Measurements from ENCODE around the gene C1QB. TPM values are rescaled to one million over a fixed set of nuclear protein-coding genes. Genes with fewer than 3 reads are reported as not detected.

The C1QB gene
- total RNA-seq, 1 donor from 2014 or later: 531 TPM

DNA sequence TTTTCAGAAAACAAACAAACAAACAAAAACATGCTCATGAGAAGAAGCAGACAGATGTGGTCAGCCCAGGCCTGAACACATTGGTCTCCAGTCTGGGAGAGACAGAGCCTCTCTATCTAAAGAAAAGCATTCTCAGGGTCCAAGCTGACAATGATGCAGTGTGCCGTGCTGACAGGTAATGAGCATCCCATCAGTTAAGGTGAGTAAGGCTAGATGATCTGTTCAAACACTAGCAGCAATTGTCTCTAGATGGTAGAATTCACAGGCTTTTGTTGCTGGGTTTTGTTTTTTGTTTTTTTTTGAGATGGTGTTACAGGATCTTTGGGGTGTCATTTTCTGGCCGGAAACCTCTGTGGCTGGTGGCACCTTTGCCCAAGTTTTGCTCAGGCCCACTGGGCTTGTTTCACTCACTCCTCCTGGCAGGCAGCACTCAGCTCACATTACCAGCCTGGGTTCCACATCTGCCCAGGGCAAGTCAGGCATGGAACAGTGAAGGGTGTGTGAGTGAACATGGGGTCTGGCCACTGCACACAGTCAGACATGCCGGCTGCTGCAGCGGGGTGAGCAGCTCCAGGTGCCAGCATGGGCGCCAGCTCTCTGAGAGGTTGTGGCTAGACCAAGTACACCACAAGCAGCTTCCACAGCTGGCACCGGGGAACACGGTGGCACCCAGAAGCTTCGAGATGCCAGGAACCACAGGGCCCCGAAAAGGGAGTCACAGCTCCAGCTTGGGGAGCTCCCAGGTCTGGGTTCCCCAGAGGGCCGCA is 19.2 kb upstream of the C1QB start:
- DNase-seq (ENCODE audit: low spot score): no peak

DNA sequence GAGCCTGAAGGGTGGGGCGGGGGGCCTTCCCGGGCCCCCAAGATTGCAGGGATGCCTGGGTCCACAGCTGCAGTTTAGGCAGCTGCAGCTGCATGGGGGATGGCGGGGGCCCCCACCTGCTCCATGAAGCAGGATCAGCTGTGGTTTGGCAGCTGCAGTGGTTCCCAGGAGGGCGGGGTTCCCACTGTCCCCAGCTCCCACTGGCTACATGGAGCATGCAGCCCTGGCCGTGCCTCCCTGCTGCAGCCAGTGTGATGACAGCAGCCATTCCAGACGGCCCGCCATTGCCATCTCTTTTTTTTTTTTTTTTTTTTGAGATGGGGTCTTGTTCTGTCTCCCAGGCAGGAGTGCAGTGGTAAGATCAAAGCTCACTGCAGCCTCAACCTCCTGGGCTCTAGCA is 17.6 kb upstream of the C1QB start:
- no peak for DNase-seq (ENCODE audit: low spot score)

DNA sequence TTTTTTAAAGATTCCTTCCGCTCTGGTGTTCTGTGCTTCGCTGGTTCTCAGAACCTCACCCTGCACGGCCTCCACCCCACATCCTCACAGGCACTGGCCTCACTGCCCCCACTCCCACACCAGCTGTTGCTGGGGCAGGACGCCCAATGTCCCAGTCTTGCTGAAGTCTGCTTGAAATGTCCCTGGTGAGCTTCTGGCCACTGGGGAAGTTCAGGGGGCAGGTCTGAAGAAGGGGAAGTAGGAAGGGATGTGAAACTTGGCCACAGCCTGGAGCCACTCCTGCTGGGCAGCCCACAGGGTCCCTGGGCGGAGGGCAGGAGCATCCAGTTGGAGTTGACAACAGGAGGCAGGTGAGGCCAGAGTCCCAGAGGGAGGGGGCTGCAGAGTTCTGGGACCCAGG is 16.7 kb upstream of the C1QB start, which contains the start of gene C1QA:
Gene C1QA, plus strand, starts transcription at position 276 of the 400 bp plus-strand sequence. CDS start 989 bp downstream, outside the sequence.
- DNase-seq (ENCODE audit: low spot score): no peak

DNA sequence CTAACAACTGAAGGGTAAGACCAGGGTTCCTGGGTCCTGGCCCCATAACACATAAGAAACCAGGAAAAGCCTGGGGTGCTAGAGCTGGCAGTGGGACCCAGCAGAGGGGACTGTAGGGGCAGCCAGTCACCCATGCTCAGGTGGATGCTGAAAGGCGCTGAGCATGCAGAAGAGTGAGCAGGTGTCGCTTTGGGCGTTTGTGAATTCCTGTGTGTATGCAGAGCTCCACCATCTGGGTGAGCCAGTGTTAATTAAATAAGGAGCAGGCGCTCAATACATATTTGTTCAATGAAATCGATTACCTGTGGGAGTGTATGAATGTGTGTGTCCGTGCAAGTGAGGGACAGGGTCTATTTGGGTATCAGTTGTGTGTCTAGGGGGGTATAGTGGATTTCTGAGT is 16.1 kb upstream of the C1QB start:
- no peak for DNase-seq (ENCODE audit: low spot score)

DNA sequence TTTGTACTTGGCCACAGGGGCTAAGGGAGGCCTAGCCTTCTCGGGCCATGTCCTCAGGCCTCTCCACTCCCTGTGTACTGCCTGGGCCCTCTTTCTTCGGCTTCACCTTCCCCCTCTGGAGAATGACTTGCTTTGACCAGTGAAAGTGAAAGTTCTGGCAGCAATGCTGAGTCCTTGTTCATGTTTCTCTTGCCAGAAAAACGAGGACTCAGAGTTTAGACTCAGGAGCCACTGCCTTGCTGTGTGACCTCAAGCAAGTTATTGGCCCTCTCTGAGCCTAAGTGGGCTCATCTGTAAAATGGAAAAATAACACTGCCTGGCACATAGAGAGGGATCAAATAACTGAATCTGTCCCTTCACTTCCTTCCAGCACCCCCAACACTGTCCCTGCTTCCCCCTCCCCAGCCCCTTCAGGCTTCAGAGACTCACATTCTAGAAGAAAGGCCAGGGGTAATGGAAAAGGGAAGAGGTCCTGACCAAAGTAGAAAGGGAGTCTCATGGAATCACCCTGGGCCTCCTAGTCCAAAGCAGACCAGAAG is 15.1 kb upstream of the C1QB start:
- DNase-seq (ENCODE audit: low spot score): no peak

DNA sequence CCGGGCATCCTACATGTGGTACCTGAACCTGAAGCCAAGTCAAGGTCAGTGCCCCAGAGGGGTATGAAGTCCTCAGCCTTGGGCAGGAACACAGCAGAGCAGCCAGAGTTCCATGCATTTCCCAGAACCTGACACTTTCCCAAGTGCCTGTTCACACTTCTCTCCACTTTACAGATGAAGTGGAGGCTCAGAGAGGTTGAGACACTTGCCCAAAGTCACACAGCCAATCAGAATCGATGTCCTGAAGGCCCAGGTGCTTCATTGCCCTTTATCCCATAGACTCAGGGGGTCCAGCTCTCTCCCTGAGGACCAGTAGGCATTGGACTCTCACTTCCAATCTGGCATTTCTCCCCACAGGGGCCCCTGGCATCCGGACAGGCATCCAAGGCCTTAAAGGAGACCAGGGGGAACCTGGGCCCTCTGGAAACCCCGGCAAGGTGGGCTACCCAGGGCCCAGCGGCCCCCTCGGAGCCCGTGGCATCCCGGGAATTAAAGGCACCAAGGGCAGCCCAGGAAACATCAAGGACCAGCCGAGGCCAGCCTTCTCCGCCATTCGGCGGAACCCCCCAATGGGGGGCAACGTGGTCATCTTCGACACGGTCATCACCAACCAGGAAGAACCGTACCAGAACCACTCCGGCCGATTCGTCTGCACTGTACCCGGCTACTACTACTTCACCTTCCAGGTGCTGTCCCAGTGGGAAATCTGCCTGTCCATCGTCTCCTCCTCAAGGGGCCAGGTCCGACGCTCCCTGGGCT is 14.4 kb upstream of the C1QB start:
- no peak for DNase-seq (ENCODE audit: low spot score)

DNA sequence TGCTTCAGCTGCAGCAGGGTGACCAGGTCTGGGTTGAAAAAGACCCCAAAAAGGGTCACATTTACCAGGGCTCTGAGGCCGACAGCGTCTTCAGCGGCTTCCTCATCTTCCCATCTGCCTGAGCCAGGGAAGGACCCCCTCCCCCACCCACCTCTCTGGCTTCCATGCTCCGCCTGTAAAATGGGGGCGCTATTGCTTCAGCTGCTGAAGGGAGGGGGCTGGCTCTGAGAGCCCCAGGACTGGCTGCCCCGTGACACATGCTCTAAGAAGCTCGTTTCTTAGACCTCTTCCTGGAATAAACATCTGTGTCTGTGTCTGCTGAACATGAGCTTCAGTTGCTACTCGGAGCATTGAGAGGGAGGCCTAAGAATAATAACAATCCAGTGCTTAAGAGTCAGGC is 13.8 kb upstream of the C1QB start:
- no peak for DNase-seq (ENCODE audit: low spot score)

DNA sequence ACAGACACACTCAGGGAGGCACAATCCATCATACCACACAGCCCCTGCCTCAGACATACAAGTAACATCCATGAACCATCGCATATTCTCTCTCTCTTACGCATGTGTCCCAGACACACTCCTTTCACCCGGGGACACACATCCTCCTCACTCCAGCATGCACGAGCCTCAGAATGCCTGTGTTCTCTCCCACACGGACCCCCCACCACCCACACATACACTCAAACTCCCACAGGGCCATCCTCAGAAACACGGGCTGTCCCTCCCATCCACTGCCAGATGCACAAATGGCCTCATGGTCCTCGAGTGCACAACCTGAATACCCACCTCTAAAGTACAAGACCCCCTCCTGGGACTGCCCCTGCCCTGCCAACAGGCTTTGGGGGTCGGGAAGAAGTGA is 11.8 kb upstream of the C1QB start:
- DNase-seq (ENCODE audit: low spot score): no peak

DNA sequence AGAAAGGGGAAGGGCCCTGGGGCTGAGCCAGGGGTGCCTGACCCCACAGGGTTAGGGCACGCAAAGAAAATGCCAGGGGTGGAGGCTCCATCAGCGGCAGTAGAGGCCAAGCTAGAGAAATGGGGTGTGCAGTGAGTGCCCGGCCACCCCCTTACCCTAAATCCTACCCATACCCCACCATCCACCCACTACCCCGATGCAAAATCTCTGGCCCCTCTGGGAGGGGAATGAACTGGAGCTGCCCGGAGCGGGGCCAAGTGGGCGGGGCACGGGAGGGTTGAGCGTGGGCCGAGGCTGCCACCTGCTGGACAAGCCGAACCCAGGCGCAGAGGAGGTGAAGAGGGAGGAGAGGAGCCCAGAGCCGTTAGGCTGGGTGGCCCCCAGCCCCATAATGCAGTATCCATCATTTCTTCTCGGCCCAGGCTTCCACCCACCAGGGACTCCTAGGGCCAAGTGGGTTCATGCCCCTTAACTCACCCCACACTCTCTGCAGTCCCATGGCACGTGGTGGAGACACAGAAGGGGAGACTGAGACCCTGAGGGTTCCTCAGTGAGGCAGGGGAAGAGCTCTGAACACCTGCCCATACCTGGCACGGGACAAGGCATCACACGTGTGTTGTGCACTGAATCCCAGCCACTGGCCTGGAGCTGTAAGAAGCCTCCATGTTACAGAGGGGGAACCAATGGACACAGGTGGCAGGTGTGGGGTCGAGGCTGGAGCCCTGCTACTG is 11.0 kb upstream of the C1QB start:
- DNase-seq (ENCODE audit: low spot score): peak; percentile 94

DNA sequence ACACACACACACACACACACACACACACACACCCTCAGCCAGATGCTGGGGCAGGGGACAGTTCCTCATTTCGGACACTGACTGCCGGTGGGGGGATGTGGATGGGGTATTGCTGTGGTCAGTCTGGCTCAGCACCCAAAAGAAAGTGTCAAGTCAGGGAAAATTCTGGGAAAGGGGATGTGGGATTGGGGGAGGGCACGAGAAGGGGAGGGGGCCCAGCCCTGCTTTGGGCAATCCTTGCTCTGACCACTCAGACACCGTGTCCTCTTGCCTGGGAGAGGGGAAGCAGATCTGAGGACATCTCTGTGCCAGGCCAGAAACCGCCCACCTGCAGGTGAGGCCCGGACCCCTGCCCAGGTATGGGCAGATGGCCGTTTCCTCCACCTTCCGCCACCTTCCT is 9.7 kb upstream of the C1QB start, which contains the start of gene C1QC:
Gene C1QC, plus strand, starts transcription at position 253 of the 400 bp plus-strand sequence. CDS start 391 bp downstream, outside the sequence.
- no peak for DNase-seq (ENCODE audit: low spot score)

DNA sequence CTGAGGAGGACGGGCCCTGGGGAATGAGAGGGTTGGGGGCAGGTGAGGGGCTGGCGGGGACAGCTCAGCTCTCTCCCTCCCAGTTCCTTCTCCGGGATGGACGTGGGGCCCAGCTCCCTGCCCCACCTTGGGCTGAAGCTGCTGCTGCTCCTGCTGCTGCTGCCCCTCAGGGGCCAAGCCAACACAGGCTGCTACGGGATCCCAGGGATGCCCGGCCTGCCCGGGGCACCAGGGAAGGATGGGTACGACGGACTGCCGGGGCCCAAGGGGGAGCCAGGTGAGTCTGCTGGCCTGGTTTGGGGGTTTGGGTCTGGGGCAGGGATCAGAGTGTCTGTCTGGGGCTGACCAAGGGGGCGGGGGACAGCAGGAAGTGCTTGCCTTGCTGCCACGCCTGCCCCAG is 9.1 kb upstream of the C1QB start:
- no peak for DNase-seq (ENCODE audit: low spot score)

DNA sequence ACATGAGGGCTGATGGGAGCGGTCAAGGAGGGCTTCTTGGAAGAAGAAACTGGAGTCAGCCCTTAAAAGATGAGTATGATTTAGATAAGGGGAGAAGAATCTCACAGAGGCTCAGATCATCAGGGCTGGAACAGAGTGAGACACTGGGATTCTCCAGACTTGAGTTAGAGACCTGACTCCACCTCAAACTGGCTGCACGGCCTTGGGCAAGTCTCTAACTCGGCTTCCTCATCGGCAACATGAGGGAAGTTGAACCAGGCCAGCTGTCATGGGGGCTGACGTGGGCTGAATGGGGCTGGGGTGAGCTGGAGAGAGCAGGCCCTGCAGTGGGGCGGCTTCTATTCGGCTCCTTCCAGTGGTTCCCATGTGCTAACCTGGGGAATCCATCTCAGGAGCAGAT is 7.1 kb upstream of the C1QB start:
- DNase-seq (ENCODE audit: low spot score): no peak

DNA sequence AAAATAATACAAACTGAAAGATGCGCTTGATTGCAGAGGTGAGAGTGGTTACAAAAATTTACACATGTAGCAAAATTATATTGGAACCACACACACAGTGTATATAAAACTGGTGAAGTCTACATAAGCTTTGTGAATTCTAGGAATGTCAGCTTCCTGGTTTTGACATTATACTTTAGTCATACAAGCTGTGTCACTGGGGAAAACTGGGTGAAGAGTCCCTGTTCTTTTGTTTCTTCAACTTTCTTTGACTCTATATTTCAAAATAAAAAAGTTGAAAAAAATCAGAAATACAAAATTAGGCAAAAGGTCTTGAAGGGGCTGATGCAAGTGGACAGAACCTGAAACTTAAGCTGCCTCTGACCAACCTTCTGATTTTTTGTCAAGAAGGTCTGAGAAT is 6.7 kb upstream of the C1QB start:
- no peak for DNase-seq (ENCODE audit: low spot score)

DNA sequence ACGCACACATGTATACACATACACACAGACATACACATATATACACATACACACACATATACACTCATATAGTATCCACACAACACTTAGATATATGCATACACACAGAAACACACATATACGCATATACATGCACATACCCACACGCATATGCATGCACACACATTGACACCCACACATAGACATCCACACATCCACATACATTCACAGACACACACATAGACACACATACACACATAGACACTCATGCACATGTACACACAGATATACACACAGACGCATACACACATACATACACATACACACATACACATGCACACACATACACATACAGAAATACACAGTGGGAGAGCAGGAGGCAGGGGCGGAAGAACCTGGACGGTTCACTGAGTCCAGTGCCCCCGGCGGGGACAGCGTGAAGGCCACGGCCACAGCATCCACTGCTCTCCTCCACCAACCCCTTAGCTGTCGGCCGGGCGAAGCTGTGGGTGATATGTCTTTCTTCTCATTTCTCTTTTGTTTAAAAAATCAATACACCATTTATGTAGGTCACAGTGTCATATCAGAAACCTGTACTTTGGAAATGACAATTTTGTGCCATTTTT is 2.8 kb upstream of the C1QB start:
- no peak for DNase-seq (ENCODE audit: low spot score)

DNA sequence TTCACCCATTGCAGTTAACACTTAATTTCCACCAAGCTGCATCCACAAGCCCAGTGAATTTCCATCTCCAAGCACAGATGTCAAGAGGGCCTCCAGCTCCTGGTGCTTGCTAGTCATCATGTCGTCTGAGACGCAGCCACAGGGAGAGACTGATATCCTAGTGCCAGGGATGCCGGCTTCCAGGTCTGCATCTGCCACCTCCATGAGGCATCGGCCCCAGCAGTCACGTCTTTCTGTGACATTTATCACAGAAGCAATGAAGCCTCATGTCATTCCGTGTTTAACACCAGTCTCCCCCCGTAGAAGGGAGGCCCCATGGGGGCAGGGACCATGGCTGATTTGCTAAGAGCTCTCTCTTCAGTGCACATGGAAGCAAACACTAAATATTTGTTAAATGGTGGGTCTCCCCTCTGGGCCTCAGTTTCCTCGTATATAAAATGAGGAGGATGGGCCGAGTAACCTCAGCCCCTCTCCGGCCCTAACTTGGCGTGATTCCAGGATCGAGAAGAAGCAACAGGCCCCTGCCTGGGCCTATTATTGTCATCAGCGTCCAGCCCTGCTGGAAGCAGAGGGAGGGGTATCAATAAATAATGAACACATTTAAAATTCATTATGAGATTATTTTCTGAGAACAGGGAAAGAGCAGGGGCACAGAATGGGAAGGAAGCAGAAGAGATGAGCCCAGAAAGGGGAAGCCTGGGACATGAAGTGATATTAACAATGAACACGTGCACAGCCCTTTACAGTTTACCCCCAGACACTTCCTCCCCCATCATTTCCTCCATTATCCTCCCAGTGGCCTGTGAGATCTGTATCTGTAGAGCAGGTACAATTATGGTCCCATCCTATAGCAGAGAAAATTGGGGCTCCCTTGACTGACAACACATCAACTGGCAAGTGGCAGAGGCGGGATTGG is 837 bp upstream of the C1QB start:
- DNase-seq (ENCODE audit: low spot score): no peak

DNA sequence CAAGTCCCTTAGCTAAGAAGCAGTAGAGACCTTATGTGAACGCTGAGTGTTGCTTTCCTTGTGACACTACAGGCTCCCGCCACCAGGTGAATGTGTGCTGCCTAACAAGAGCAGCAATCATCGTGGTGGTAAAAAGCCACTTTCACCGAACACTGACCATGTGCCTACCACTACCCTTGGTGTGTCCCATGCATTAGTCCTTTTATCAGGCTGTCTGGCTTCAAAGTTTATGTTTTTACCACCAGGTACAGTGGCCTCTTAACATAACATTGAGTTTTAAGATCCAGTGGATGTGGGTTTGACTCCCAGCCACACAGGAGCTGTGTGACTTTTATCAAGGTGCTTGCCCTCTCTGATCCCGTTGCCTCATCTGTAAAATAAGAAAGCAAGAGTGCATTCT is 1.7 kb downstream of the C1QB start:
- DNase-seq (ENCODE audit: low spot score): no peak

DNA sequence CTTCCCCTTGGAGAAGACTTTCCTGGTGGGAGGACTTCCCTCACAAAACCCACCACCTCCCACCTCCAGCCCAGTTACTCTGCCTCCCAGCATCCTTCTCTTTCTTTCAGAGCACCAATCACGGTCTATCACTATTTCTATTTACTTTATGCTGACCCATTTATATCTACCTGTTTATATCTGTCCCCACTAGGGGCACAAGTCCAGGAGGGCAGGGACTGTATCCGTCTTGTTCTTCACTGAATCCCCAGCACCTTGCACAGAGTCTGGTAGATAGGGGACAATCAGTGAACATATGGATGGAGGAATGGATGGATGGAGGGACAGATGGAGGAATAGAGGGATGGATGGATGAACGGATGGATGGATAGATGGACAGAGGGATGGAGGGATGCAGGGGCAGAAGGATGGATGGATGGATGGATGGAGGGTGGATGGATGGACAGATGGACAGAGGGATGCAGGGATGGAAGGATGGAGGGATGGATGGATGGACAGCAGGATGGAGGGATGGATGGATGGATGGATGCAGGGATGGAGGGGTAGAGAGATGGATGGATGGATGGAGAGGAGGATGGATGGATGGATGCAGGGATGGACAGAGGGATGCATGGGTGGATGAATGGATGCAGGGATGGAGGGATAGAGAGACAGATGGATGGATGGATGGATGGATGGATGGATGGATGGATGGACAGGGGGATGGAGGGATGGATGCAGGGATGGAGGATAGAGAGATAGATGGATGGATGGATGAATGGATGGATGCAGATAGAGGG is 5.5 kb downstream of the C1QB start:
- no peak for DNase-seq (ENCODE audit: low spot score)

DNA sequence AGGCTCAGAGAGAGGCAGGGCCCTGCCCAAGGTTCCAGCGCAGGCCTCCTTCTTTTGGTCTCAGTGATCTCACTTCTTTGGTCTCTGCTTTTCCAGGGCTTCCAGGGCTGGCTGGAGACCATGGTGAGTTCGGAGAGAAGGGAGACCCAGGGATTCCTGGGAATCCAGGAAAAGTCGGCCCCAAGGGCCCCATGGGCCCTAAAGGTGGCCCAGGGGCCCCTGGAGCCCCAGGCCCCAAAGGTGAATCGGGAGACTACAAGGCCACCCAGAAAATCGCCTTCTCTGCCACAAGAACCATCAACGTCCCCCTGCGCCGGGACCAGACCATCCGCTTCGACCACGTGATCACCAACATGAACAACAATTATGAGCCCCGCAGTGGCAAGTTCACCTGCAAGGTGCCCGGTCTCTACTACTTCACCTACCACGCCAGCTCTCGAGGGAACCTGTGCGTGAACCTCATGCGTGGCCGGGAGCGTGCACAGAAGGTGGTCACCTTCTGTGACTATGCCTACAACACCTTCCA is 7.7 kb downstream of the C1QB start:
- no peak for DNase-seq (ENCODE audit: low spot score)

DNA sequence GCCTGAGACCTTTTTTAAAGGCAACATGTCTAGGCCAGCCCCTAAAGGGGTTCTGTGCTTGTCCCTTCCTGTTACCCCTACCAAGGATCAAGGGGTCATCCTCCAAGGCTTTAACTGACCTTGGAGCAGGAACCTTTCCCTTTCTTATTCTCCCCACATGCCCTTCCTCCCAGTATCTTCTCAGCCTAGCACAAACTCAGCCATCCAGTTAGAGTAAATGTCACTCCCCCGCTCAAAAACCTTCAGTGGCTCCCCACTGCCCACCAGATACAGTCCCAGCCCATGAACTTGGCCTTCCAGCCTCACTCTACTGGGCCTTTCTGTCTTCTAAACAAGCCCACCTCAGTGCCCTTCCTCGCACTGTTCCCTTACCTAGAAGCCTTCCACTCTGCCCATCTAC is 8.8 kb downstream of the C1QB start:
- DNase-seq (ENCODE audit: low spot score): no peak

All from mesenteric fat pad (tissue), 1 donor.